HG03558 (cell line): ENCODE measurements around the gene HLF.
"Not testable (repeated sequence)": the region's sequence is repeated elsewhere in the genome, so short reads cannot be mapped to it uniquely, and the experiment has no call there.

Source experiments
- ATAC-seq: cut with Tn5 transposase; IDR thresholded peaks from one replicate; pipeline ENCODE4 v1.9.1; 2021; ENCODE audit warnings: moderate number of reproducible peaks; ENCODE audit not compliant: unreplicated experiment; ENCODE audit errors: extremely low read depth

The HLF gene

DNA sequence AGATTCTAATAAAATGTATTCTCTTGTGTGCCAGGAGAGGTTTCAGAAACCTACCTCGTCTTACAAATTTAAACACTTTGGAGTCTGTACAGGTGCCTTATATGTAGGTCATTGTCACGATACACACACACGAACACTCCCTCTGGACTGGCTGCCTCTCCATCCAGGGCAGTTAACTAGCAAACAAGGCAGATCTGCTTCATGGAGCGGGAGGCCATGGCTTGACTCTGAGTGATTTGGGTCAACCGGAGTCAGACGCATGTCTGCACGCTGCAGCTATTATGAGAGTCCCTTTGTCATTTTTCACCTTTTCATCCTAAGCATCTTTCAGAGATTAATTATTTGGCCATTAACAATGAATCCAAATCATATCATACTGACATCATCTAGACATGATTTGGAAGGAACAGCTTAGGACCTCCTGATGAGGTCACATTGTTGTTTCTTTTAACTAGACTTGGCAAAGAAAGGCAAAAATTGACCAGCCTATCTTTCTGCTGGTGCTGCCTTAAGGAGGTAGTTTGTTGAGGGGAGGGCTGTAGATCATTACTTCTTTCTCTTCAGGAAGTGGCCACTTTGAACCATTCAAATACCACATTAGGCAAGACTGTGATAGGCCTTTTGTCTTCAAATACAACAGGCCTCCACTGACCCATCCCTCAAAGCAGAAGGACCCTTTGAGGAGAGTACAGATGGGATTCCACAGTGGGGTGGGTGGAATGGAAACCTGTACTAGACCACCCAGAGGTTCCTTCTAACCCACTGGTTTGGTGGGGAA, 58.9 kb downstream of the HLF start:
- no peak for ATAC-seq

DNA sequence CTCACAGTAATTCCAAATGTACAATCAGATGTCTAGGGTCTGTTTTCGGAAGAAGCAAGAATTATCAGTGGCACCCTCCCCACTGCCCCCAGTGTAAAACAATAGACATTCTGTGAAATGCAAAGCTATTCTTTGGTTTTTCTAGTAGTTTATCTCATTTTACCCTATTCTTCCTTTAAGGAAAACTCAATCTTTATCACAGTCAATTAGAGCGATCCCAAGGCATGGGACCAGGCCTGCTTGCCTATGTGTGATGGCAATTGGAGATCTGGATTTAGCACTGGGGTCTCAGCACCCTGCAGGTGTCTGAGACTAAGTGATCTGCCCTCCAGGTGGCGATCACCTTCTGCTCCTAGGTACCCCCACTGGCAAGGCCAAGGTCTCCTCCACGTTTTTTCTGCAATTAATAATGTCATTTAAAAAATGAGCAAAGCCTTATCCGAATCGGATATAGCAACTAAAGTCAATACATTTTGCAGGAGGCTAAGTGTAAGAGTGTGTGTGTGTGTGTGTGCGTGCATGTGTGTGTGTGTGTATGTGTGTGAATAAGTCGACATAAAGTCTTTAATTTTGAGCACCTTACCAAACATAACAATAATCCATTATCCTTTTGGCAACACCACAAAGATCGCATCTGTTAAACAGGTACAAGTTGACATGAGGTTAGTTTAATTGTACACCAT, 59.7 kb downstream of the HLF start:
- no peak for ATAC-seq

DNA sequence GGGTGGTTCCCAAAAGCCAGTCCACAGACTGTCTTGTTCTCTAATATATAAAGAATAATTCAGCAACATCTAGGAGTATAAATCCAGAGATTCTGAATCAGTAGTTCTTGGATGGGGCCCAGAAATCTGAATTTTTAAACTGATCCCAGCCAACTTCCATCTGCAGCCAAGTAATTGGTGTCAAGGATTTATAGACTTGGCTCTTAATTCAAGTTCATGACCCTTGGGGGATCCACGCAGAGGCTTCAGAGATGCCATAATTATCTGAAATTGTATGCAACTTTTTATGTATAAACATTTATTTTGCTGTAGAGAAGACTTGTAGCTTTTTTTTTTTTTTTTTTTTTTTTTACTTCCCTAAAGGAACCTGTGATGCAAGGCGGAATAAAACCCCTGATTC, 60.6 kb downstream of the HLF start:
- no peak for ATAC-seq

DNA sequence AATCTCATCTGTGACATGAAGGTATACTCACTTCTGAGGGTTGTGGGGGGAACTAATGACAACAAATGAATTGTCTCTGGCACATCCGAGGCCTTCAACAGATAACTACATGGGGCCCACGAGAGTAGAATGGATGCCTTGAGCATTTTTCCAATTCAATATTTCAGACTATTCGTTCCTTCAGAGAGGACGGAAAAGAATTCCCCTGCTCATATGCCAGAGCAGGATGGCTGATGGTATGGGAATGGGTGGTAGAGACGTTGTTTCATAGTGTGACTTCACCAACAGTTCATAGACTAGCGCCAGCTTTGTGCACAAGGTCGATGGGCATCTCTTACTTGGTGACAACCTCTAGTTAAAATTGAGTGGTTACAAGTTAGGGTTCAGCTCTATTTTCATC, 61.3 kb downstream of the HLF start:
- ATAC-seq, result no peak

DNA sequence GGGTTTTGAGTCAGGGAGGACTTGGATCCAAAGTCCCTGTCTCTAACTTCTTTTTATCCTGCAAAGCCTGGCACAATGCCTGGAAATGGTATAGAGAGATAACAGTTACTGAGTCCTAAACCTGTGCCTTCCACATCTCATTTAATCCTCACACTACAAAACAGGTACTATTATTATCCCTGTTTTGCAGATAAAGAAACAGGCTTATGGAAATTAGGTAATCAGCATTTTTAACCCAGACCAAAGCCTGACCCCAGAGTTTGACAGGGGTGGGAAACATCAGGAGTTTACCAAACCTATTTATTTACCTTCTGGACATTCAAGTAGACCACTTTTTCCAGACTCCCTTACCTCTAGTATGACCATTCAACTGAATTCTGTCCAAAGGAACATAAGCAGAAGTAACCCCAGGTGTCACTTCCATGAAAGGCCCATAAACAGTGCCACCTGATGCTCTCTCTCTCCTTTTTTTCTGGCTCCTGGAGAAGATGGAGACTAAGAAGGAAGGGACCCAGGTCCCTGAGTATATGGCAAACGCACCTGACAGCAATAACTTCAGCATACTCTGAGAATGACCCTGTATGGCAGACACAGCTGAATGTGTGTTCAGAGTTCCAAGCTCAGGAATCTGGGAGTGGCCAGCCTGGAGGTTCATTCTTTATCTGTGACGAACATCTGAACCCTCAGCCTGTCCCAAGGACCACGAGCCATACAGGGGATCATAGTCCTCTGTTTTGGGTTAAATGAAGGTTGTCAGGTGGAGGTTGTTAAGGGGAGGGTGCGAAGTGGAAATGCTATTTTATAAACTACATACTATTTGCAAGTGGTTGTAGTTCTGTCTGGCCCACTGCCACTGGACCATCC, 62.7 kb downstream of the HLF start:
- no peak for ATAC-seq

DNA sequence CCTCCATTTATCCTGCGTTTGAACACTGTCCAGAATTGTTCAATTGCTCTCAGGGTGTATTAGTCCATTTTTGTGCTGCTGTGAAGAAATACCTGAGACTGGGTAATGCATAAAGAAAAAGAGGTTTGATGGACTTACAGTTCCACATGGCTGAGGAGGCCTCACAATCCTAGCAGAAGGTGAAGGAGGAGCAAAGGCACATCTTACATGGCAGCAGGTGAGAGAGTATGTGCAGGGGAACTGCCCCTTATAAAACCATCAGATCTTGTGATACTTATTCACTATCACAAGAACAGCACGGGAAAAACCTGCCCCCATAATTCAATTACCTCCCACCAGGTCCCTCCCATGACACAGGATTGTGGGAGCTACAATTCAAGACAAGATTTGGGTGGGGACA, 63.8 kb downstream of the HLF start:
- ATAC-seq, result not testable (repeated sequence)

DNA sequence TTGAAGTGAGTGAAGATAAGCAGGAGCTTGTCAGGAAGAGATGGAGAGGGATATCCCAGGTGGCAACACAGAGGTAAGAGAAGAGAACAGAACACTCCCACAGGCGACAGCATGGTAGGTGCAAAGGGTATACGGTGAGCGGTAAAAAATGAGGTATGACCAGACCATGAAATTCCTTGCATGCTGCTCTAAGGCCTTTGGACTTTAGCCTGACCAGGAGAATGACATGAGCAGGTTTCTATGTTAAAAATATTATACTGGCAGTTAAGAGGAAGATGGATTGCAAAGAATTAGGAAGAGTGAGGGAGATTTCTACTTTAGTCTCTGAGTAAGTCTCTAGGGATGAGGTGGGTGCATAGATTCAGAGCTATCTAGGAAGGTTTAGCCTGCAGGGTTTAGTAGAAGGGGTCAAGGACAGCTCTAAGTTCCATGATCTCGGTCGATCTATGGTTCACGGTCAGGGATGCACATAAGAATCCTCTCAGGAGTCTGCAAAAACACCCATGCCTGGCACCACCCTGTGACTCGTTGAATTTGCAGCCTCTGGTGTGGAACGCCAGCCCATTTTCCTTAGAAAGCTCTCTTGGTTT, 65.7 kb downstream of the HLF start:
- no peak for ATAC-seq

DNA sequence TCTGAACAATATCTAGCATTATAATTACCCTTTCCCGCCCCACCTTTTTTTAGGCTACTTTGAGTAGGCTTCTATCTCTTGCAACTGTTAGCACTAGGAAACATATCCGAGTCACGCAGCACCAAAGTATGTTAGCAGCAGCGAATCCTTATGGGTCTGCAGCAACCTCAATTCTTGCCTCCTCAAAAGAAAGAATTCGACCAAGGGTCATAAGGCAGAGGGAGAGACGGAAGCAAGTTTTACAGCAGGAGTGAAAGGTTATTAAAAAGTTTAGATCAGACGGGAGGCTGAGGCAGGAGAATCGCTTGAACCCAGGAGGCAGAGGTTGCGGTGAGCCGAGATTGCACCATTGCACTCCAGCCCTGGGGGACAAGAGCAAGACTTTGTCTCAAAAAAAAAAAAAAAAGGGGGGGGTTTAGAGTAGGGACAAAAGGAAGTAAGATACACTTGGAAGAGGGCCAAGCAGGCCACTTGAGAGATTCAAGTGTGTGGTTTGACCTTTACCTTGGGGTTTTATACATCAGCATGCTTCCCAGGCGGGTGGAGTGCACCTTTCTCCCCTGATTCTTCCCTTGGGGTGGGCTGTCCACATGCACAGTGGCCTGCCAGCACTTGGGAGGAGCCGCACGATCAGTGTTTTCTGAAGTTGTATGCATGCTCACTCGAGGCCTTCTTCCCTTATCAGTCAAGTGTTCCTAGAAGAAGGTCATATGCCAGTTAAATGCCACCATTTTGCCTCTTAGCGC, 67.7 kb downstream of the HLF start:
- no peak for ATAC-seq

DNA sequence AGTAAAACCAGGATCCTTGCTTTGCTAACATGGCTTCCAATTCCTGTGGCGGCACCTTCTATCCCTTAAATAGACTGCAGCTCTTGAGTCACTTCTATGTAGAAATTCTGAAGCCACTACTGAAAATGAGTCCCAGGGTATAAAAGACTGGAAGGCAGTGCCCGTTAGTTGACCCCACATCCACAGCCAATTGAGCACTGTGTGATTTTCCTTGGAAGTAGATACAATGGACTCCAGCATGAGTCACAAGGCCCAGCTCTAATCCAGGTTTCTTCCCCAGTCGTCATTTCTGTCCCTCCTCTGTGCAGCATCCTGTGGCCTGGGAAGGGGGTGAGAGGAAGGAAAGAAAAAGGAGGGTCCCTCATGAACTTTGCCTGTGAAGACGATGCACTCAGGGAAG, 69.5 kb downstream of the HLF start:
- ATAC-seq, result no peak

DNA sequence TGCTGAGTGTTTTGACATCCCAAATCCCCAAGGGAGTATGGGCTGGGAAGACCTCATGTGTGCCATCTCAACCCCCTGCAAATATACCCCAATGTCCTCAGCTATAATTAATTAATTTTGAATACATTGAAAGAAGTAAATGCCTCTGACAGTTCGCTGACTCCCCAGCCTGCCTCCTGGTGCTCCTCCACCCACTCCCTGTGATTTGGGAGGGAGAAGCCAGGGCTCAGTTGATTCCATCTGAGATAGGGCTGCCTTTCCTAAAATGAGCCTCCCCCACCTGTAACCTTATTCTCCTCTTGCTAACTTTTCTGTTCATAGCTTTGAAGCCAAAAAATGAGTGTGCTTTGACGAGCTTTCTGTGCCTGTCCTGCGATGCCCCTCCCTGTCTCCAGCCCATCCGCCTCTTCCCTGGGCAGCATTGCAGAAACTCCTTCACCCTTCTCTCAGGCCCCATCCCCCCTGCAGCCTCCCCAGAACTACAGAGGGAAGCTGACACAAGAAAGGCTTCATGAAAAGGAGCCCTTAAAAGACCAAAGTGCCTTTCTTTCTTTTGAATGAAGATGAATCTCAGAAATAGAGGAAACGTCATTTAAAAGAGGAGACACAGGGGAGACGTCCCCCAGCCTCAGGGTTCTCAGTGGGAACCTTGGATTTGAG, 70.3 kb downstream of the HLF start:
- ATAC-seq, result no peak

DNA sequence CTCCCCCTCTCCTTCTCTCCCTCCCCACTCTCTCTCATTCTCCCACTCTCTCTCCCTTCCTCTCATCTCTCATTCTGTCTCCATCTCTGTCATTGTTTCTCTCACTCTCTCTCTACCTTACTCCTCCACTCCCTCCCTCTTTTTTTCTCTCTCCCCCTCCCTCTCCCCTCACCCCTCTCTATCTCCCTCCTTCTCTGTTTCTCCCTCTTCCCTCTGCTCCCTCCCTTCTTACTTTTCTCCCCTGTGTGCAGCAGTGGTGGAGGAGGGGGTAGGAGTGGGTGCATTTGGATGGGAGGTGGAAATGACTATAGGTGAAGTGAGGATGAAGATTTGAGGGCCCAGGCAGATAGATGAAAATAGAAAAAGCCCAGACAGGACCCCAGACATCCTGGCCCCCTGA, 70.9 kb downstream of the HLF start:
- no peak for ATAC-seq

DNA sequence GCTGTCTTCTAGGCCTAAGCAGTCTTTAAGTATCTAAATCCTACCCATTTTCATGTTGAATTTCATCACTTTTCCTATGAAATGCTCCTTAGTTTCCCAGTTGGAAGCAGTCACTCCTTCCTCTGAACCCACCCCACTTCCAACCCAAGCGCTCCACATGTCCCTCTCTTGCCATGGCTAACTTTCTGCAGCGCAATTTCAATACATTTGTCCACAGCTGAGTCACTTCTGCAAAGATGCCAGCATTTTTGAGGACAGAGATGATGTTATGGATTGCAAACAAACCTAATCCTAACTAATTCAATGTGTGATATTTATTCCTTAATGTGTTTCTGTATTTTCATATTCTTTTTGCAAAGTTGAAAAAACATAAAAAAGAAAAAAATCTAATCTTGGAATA, 71.7 kb downstream of the HLF start:
- no peak for ATAC-seq

DNA sequence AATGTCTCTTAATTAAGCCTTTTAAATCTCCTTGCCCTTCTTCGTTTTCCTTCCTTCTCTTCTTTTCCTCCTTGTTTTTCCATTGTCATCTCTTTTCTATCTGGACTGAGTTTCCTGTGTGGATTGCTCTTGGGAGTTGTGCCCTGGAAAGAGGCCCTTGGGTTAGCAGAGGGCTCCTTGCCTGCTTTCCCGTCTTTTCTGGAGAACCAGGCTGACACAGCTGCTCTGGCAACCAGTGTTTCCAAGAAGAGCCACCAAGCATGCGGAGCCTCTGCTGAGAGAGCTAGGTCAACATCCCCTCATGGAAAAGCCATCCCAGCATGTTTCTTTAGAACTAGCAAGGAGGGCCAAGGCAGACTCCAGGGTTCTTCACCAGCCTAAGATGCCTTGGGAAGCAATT, 75.4 kb downstream of the HLF start:
- no peak for ATAC-seq

DNA sequence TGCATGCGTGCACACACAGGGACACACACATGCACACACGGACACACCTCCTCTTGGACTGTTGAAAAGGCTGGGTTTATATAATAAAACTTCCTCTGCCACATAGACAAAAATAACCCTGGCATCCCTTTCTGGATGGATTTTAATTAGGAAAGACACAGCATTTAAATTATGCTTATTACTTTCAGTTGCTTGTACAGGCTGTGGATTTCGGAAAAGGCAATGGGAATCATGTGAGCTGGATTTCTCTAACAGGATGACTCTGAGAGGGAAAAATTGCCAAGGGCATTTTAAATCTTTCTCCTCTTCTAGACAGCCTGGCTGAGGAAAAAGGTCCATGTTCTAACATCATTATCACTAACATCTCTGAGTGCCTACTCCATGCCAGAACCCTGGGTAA, 75.9 kb downstream of the HLF start:
- ATAC-seq, result no peak

DNA sequence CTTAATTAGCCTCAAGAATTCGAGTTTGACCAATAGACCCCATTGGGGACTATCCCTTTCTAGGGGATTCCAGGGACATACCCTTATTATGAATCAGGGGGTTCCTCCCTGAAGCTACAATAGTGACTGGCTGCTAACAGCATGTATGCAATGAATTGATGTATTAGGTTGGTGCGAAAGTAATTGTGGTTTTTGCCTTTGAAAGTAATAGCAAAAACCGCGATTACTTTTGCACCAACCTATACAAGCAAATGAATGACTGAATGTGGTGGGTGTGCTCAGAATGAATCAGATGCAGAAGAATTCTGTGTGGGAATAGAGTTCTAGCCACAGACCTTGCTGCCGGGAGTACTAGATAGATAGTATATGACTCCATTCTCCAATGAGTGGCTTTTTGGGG, 76.7 kb downstream of the HLF start:
- peak; percentile 58 for ATAC-seq

DNA sequence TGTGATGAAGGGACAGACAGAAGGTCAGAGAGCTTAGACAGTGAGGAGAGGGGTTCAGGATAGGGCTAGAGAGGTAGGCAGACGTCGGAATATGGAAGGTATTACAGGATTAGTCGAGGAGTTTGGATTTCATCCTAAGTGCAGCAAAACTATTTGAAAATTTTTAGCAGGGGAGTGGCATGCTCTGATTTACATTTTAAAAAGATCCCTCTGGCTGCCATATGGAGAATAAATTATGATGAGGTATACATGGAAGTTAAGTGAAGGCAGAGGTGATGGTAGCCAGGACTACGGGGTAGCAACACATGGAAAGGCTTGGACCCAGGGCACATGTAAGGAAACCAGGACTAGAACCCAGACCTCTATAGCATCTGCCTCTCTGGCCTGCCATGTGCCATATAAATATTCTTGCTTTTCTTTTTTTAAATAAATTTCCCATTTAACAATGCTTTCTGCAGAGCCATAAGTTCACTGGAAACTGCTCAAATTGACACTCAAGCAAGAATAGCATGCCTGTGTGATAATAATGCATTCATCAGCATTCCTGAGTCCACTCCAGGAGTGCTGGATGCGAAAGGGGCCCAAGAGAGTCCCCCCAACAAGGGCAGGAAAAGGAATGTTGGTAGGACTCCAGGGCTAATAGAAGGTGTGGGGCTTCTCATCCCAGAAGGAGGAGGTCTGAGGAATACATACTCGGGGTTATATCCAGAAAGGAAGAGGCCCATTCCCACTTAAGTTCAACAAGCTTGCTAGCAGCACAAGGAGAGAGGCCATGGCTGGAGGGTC, 78.2 kb downstream of the HLF start:
- no peak for ATAC-seq

DNA sequence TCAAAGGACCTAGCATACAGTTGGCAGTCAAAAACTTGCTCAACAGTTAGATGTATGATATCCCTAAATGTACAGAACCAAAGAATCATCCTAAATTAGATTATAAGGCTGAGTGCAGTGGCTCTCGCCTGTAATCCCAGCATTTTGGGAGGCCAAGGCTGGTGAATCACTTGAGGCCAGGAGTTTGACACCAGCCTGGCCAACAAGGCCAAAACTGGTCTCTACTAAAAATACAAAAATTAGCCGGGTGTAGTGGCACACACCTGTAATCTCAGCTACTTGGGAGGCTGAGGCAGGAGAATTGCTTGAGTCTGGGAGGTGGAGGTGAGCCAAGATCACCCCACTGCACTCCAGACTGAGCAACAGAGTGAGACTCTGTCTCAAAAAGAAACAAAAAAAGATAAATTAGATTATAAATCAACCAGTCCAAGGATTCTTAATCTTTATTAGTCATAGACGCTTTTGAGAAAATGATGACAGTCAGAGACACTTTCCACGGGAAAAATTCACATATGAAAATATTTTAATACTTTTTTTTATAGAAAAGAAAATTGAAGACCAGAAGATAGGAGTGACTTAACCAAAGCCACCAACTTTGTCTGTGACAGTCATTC, 79.2 kb downstream of the HLF start:
- no peak for ATAC-seq

DNA sequence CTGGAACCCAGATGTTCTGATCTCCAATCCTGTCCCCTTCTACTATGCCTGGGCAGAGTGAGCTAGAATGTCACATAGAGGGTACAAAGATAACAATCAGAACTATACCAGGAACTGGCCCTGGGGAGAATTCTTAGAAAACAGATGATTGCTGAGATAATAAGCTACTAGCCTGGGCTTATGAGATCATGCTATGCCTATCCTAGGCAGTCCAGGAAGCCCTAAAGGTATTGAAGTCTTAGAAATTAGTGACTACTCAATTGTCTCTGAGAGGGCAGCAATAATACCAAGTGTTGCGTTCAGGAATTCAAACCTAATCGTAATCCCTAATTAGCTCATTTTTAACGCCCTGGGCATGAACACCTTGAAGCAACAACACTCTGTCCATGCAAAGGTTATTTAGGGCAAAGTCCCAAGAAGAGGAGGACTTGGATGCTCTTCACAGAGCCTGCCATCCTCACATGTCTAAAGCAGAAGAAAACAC, 79.8 kb downstream of the HLF start:
- ATAC-seq, result no peak
